Endothelial cell (in vitro differentiated cells): ENCODE results near the gene QSER1. TPM values are rescaled to one million over a fixed set of nuclear protein-coding genes. Genes with fewer than 3 reads are reported as not detected.
"Not testable (repeated sequence)": the region's sequence is repeated elsewhere in the genome, so short reads cannot be mapped to it uniquely, and the experiment has no call there.

Experiments used
- DNase-seq: peaks from one replicate; pipeline ENCODE4 v3.0.0; 2021; ENCODE audit warnings: low spot score
- H3K27ac Mint-ChIP-seq: one replicate; pipeline ENCODE4 v1.8.0; 2021; ENCODE audit warnings: mixed read lengths, inconsistent platforms; ENCODE audit not compliant: unreplicated experiment
- H3K27me3 Mint-ChIP-seq: one replicate; pipeline ENCODE4 v1.8.0; 2021; ENCODE audit warnings: mild to moderate bottlenecking, moderate library complexity, mixed read lengths, inconsistent platforms; ENCODE audit not compliant: unreplicated experiment
- H3K36me3 Mint-ChIP-seq: one replicate; pipeline ENCODE4 v1.8.0; 2021; ENCODE audit warnings: mild to moderate bottlenecking, low read depth, mixed read lengths, inconsistent platforms; ENCODE audit not compliant: unreplicated experiment
- H3K4me1 Mint-ChIP-seq: one replicate; pipeline ENCODE4 v1.8.0; 2021; ENCODE audit warnings: mild to moderate bottlenecking, mixed read lengths, inconsistent platforms; ENCODE audit not compliant: unreplicated experiment
- H3K4me3 Mint-ChIP-seq: one replicate; pipeline ENCODE4 v1.8.0; 2021; ENCODE audit warnings: mild to moderate bottlenecking, mixed read lengths, inconsistent platforms; ENCODE audit not compliant: unreplicated experiment
- H3K9me3 Mint-ChIP-seq: one replicate; pipeline ENCODE4 v1.8.0; 2021; ENCODE audit warnings: mixed read lengths, inconsistent platforms; ENCODE audit not compliant: unreplicated experiment
- CTCF ChIP-seq: fragments of 200-600 bp; sonication (generic); IDR thresholded peaks from one replicate; pipeline ENCODE4 v1.5.0; 2021; ENCODE audit warnings: antibody characterized with exemption; ENCODE audit not compliant: unreplicated experiment
- total RNA-seq: library from RNA; stranded (reverse); fragmentation: NEBNext Ultra II Directional; extraction: Animal tissue kit (Norgen Biotek cat#: 25700); gene quantifications from one replicate; pipeline ENCODE4 v1.2.1, GENCODE V29; 2021; ENCODE audit not compliant: unreplicated experiment

QSER1 gene
- total RNA-seq, 1 donor from 2014 or later = 57.4 TPM

- H3K27ac Mint-ChIP-seq = no peak overlapping the region
- H3K9me3 Mint-ChIP-seq = no peaks in the 10 kb centered on the region
- no peaks in the 10 kb centered on the region for H3K27me3 Mint-ChIP-seq
- TF ChIP-seq CTCF = no peak
- no peak for DNase-seq
- H3K4me1 Mint-ChIP-seq = no peaks in the 10 kb centered on the region
- H3K36me3 Mint-ChIP-seq = peaks cover 17% of the 10 kb centered on the region
- no peak overlapping the region for H3K4me3 Mint-ChIP-seq
Measured at GRCh38 chr11:32968541-32968940, 75.9 kb downstream of the QSER1 start.

- not testable (repeated sequence) for H3K27me3 Mint-ChIP-seq, H3K4me3 Mint-ChIP-seq, H3K9me3 Mint-ChIP-seq, H3K27ac Mint-ChIP-seq, DNase-seq, H3K4me1 Mint-ChIP-seq
- H3K36me3 Mint-ChIP-seq = peaks cover 13% of the 10 kb centered on the region
Measured at GRCh38 chr11:32972233-32972632, 79.6 kb downstream of the QSER1 start.

GRCh38 chr11:32972781-32973180 is 80.2 kb downstream of the QSER1 start:
- no peak for DNase-seq
- Mint-ChIP-seq H3K27ac (no peak overlapping the region), H3K27me3 (no peaks in the 10 kb centered on the region), H3K4me1 (no peaks in the 10 kb centered on the region), H3K4me3 (no peak overlapping the region), H3K9me3 (no peaks in the 10 kb centered on the region), H3K36me3 (peaks cover 13% of the 10 kb centered on the region)
- TF ChIP-seq CTCF = no peak

GRCh38 chr11:32982626-32983025 is 90.0 kb downstream of the QSER1 start:
- H3K4me3 Mint-ChIP-seq = no peak overlapping the region
- TF ChIP-seq CTCF = no peak
- DNase-seq = no peak
- no peaks in the 10 kb centered on the region for H3K36me3 Mint-ChIP-seq
- no peaks in the 10 kb centered on the region for H3K9me3 Mint-ChIP-seq
- no peaks in the 10 kb centered on the region for H3K4me1 Mint-ChIP-seq
- H3K27me3 Mint-ChIP-seq = peaks cover 1% of the 10 kb centered on the region
- H3K27ac Mint-ChIP-seq = no peak overlapping the region

GRCh38 chr11:32983506-32983905 is 90.9 kb downstream of the QSER1 start:
- H3K4me3 Mint-ChIP-seq = no peak overlapping the region
- H3K27me3 Mint-ChIP-seq = peaks cover 4% of the 10 kb centered on the region
- no peak overlapping the region for H3K27ac Mint-ChIP-seq
- no peaks in the 10 kb centered on the region for H3K4me1 Mint-ChIP-seq
- peaks cover 4% of the 10 kb centered on the region for H3K9me3 Mint-ChIP-seq
- peaks cover 3% of the 10 kb centered on the region for H3K36me3 Mint-ChIP-seq
- no peak for DNase-seq
- TF ChIP-seq CTCF = no peak

GRCh38 chr11:32985600-32985999 is 93.0 kb downstream of the QSER1 start:
- Mint-ChIP-seq H3K9me3 (peaks cover 4% of the 10 kb centered on the region), H3K36me3 (peaks cover 5% of the 10 kb centered on the region), H3K4me1 (no peaks in the 10 kb centered on the region), H3K4me3 (no peak overlapping the region), H3K27ac (no peak overlapping the region), H3K27me3 (peaks cover 4% of the 10 kb centered on the region)
- no peak for DNase-seq
- no peak for TF ChIP-seq CTCF
